Measurements from ENCODE around the gene STX1A. TPM values are rescaled to one million over a fixed set of nuclear protein-coding genes. Genes with fewer than 3 reads are reported as not detected.

Gene STX1A
- total and polyA plus RNA-seq, 2 of the 8 experiments (the other 6 are each of a cell fraction or from before 2014, with no cell fraction given), result 13.5 to 17.5 TPM

DNA sequence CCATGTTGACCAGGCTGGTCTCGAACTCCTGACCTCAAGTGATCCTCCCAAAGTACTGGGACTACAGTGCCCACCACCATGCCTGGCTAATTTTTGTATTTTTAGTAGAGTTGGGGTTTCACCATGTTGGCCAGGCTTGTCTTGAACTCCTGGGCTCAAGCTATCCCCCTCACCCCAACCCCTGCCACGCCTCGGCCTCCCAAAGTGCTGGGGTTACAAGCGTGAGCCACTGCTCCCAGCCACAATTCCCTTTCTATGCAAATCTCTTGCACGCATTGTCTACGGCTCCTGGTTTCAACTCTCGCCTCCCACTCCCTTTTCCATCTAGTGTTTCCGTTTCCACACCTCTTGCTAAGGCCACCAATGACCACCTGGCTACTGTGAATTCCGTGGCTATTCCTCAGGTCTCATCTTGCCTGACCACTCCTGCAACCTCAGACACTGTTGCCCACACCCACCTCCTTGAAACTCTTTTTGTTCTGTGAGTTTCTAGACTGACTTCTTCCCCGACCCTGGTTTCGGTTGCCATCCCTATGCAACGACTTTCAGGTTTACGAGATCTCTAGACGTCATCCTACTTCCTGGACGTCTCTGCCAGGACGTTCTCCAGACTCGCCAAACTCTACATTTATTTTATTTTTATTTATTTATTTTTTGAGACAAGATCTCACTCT lies 47.2 kb upstream of the STX1A start:
- FAIRE-seq, result no peak
- H3K4ac ChIP-seq (replicated peaks; ENCODE audit: insufficient read length, low read depth, low read length), result no peak overlapping the region
- POLR2A ChIA-PET (ENCODE audit: partially characterized antibody), result interaction anchor here (0.6 kb wide), 1 partner anchor 13 kb away, joined by 3 read pairs; no protein-coding TSS in a partner anchor
- H2BK12ac ChIP-seq (ENCODE audit: low read depth, low read length), result 0 out of 2 replicates have a peak overlapping the region, but pooled peaks have one; percentile 60
- CTCF ChIA-PET (ENCODE audit: partially characterized antibody), result interaction anchor here (0.6 to 1.2 kb wide), 2 partner anchors 44 to 88 kb away, joined by 3 to 4 read pairs; no protein-coding TSS in a partner anchor
- H4K20me1 ChIP-seq (replicated peaks in 1 of 2; ENCODE audit: control insufficient read depth in 1 of 2, insufficient read depth in 2 of 2, low read length in 2 of 2), result peaks cover 0 to 3% of the 10 kb centered on the region in 2 experiments
- H3K79me2 ChIP-seq (ENCODE audit: control insufficient read depth in 1 of 2, insufficient read depth in 2 of 2, low read length in 2 of 2), result no peaks in the 10 kb centered on the region
- H4K91ac ChIP-seq (replicated peaks; ENCODE audit: insufficient read length, low read length), result no peak overlapping the region
- H3K4me3 ChIP-seq (ENCODE audit: extremely low read depth in 1 of 4, insufficient read depth in 2 of 4, low read depth in 3 of 4, low read length in 4 of 4), result no peak overlapping the region
- no peak overlapping the region for H4K8ac ChIP-seq (ENCODE audit: extremely low read depth, insufficient read depth, low read length)
- no peaks in the 10 kb centered on the region for H3K9me3 ChIP-seq (ENCODE audit: insufficient read depth in 2 of 2, low read depth in 1 of 2, low read length in 1 of 2)
- H2BK120ac ChIP-seq (replicated peaks; ENCODE audit: low read depth, low read length), result no peak overlapping the region
- peaks cover 9% of the 10 kb centered on the region; the same call in 1 of the 2 replicates for H3K23me2 ChIP-seq (ENCODE audit: low read depth, low read length)
- no peak overlapping the region for H2BK5ac ChIP-seq (ENCODE audit: low read depth, low read length)
- H3K79me1 ChIP-seq (ENCODE audit: low read depth, low read length), result no peaks in the 10 kb centered on the region; the same call in none of the 2 replicates
- no peak overlapping the region for H3K23ac ChIP-seq (ENCODE audit: insufficient read length)
- no peak overlapping the region for H3K27ac ChIP-seq (ENCODE audit: low read depth, low read length)
- H3K27me3 ChIP-seq (replicated peaks in 1 of 4; ENCODE audit: control insufficient read depth in 3 of 4, extremely low read depth in 1 of 4, insufficient read depth in 3 of 4, low read length in 3 of 4), result no peaks in the 10 kb centered on the region; a peak in 2 of 7 replicates
- no peak overlapping the region for H2BK20ac ChIP-seq (ENCODE audit: low read length)
- 0 out of 2 replicates have a peak overlapping the region, but pooled peaks have one; percentile 24 for H2AK5ac ChIP-seq (ENCODE audit: low read depth, low read length)
- H3K4me1 ChIP-seq (replicated peaks in 1 of 4; ENCODE audit: control insufficient read depth in 3 of 4, insufficient read depth in 4 of 4, low read length in 3 of 4), result peaks cover 0 to 19% (median 11%) of the 10 kb centered on the region in 4 experiments; a peak in 6 of 7 replicates
- no peak overlapping the region for H3K9ac ChIP-seq (replicated peaks in 1 of 4; ENCODE audit: extremely low read depth in 1 of 4, low read depth in 3 of 4, low read length in 3 of 4)
- H3K36me3 ChIP-seq (ENCODE audit: control insufficient read depth in 2 of 4, insufficient read depth in 4 of 4, low read length in 3 of 4), result 0 out of 8 replicates have a peak, but pooled peaks cover 0 to 2% (median 0%) of the 10 kb centered on the region in 4 experiments
- no peak overlapping the region for H2AFZ ChIP-seq (ENCODE audit: low read length)
- H3K4me2 ChIP-seq (ENCODE audit: insufficient read depth in 1 of 2, low read depth in 2 of 2, low read length in 2 of 2), result no peak overlapping the region
- no peak overlapping the region for H4K5ac ChIP-seq (ENCODE audit: insufficient read length, low read depth, low read length)
- no peak overlapping the region for H2BK15ac ChIP-seq (ENCODE audit: low read length)
- DNase-seq (ENCODE audit: low read depth in 1 of 2, low spot score in 2 of 2), result no peak
- H3K18ac ChIP-seq (ENCODE audit: extremely low read depth, low read length), result no peak overlapping the region
- no peak overlapping the region for H3K56ac ChIP-seq (replicated peaks; ENCODE audit: insufficient read length, low read depth, low read length)
- H3K14ac ChIP-seq (ENCODE audit: insufficient read length), result no peak overlapping the region
- 89% methylated on average over 17 of the region's 17 CpGs; no CpG with 5 or more reads in 1 of the 2 experiments for WGBS, 2 experiments (ENCODE audit: extremely low coverage in 1 of 2, insufficient coverage in 1 of 2, insufficient read length in 1 of 2, insufficient replicate concordance in 2 of 2, low coverage in 1 of 2, low lambda C conversion rate in 2 of 2, missing lambda C conversion rate in 1 of 2)
- TF ChIP-seq ASH2L (IDR thresholded peaks at IDR 0.05; ENCODE audit: low read length), result no peak
- TF ChIP-seq CHD1 (IDR thresholded peaks at IDR 0.05; ENCODE audit: low read depth, low read length), result no peak
- TF ChIP-seq CTBP2 (IDR thresholded peaks at IDR 0.05; ENCODE audit: borderline replicate concordance, insufficient read depth, insufficient read length, low read length), result no peak
- TF ChIP-seq ZNF274 (IDR thresholded peaks at IDR 0.05; ENCODE audit: borderline replicate concordance, extremely low read depth, low read length), result no peak
- TF ChIP-seq TAF1 (IDR thresholded peaks at IDR 0.05; ENCODE audit: low read depth, low read length), result no peak
- TF ChIP-seq ATF3 (IDR thresholded peaks at IDR 0.05; ENCODE audit: insufficient read depth, low read depth, low read length), result no peak
- TF ChIP-seq MAFK (IDR thresholded peaks at IDR 0.05; ENCODE audit: low read depth, low read length), result no peak
- TF ChIP-seq CBX5 (IDR thresholded peaks at IDR 0.05; ENCODE audit: low read depth, low read length), result no peak
- no peak for TF ChIP-seq RBBP5 (IDR thresholded peaks at IDR 0.05; ENCODE audit: borderline replicate concordance, low read depth, low read length)
- TF ChIP-seq GABPA (IDR thresholded peaks at IDR 0.05; ENCODE audit: borderline replicate concordance, insufficient read depth, low read length), result no peak
- no peak for TF ChIP-seq POU5F1 (IDR thresholded peaks at IDR 0.05; ENCODE audit: low read depth, low read length)
- no peak for TF ChIP-seq TBP (IDR thresholded peaks at IDR 0.05; ENCODE audit: low read depth, low read length)

Data from H1 (cell line).